Tibial artery (tissue), 4 donors: ENCODE data around the gene APOLD1.

Experiments
- DNase-seq, 2 donors: peaks; one replicate each; pipeline ENCODE4 v3.0.0-alpha.2; 2019
- H3K27ac ChIP-seq, 2 donors: fragments of 200-600 bp; sonication (generic) in 1 of 2; 1 replicate in 1 of 2; 2 replicates in 1 of 2; pipeline ENCODE4 v1.5.1; 2018 to 2019; ENCODE audit warnings: mild to moderate bottlenecking in 1 of 2
- H3K27me3 ChIP-seq, 2 donors: fragments of 200-600 bp; sonication (generic) in 1 of 2; one replicate each; pipeline versions ENCODE4 v1.5.1 to v1.6.0; 2016 to 2019
- H3K36me3 ChIP-seq, 3 donors: fragments of 200-600 bp; sonication (generic) in 2 of 3; one replicate each; pipeline ENCODE4 v1.5.1; 2016 to 2019; ENCODE audit warnings: mild to moderate bottlenecking in 2 of 3
- H3K4me1 ChIP-seq, 4 donors: fragments of 200-600 bp; sonication (generic) in 2 of 4; 1 replicate in 3 of 4; 2 replicates in 1 of 4; pipeline ENCODE4 v1.5.1; 2016 to 2019
- H3K4me3 ChIP-seq, 2 donors: fragments of 200-600 bp; sonication (generic) in 1 of 2; 1 replicate in 1 of 2; 2 replicates in 1 of 2; pipeline ENCODE4 v1.5.1; 2018 to 2019; ENCODE audit warnings: mild to moderate bottlenecking in 2 of 2
- H3K9me3 ChIP-seq, 3 donors: fragments of 200-600 bp; sonication (generic) in 1 of 3; one replicate each; pipeline ENCODE4 v1.5.1; 2016 to 2019
- intact Hi-C: fragments of 100-400 bp; cut with DNase I; formaldehyde crosslinking; loops from one replicate; pipeline ENCODE4 v1.15.0; 2023; ENCODE audit warnings: low total_unique reads
- TF ChIP-seq, protein P1 (sequence below), 2 experiments: fragments of 200-600 bp in 1 of 2; fragments of 450-650 bp in 1 of 2; IDR thresholded peaks; one replicate each; pipeline ENCODE4 v1.5.1; 2017 to 2019; ENCODE audit warnings: antibody characterized with exemption in 2 of 2, mild to moderate bottlenecking in 1 of 2, moderate library complexity in 1 of 2

APOLD1 gene

DNA sequence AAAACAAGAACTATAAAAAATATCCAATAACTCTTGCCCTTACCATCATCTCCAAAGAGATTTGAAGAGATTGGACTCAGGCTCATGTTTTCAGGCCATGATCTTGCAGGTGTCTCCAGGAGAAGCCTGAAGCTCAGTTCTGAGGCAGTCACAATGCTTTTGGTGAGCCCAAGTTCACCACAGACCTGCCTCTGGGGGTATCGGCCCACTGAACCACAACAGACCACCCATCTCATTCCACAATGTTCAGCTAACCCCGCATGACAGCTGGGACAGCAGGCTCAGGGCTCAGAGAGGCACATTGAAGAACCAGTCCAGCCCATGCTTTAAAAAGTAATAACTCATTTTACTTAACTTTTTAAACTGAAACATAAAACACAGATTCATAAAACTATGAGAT, 28.3 kb upstream of the APOLD1 start:
- no peaks in the 10 kb centered on the region for H3K27me3 ChIP-seq
- no peaks in the 10 kb centered on the region for H3K4me1 ChIP-seq
- no peak for DNase-seq
- no peaks in the 10 kb centered on the region for H3K9me3 ChIP-seq
- intact Hi-C loops, result no loop called here
- H3K4me3 ChIP-seq, result no peak overlapping the region
- H3K27ac ChIP-seq, result no peak overlapping the region
- TF ChIP-seq, protein P1, sequence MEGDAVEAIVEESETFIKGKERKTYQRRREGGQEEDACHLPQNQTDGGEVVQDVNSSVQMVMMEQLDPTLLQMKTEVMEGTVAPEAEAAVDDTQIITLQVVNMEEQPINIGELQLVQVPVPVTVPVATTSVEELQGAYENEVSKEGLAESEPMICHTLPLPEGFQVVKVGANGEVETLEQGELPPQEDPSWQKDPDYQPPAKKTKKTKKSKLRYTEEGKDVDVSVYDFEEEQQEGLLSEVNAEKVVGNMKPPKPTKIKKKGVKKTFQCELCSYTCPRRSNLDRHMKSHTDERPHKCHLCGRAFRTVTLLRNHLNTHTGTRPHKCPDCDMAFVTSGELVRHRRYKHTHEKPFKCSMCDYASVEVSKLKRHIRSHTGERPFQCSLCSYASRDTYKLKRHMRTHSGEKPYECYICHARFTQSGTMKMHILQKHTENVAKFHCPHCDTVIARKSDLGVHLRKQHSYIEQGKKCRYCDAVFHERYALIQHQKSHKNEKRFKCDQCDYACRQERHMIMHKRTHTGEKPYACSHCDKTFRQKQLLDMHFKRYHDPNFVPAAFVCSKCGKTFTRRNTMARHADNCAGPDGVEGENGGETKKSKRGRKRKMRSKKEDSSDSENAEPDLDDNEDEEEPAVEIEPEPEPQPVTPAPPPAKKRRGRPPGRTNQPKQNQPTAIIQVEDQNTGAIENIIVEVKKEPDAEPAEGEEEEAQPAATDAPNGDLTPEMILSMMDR (IDR thresholded peaks at IDR 0.05), result no peak
- no peaks in the 10 kb centered on the region for H3K36me3 ChIP-seq

DNA sequence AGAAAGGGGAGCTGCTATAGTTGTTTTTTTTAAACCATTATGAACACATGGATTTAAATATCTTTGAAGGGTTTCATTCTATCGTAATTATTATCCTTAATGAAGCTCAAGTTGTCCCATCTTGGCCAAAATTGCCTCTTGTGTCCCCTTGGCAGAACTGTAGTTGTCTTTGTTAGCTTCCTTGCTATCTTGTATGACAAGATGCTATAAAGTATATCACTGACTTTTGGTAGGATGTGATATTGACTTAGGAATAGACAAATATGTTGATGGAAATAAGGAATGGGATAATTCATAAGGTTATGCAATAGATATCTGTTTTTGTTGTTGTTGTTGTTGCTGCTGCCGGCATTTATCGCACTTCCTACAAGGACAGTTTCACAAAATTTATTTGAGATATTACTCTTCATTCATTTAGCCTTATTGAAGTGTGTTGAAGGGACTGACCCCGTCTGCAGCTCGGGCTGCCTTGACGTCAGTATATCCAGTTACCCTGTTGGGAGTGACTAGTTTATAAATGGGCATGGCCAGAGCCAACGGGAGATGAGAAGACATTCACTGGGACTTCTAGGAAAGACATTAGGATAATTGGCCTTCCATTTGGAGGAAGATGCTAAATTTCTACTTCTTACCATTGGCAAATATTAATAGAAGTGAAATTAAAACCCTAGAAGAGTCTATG, 26.1 kb upstream of the APOLD1 start:
- Histone ChIP-seq H3K4me1 (no peaks in the 10 kb centered on the region), H3K9me3 (no peaks in the 10 kb centered on the region), H3K27me3 (no peaks in the 10 kb centered on the region), H3K27ac (no peak overlapping the region), H3K36me3 (no peaks in the 10 kb centered on the region), H3K4me3 (no peak overlapping the region)
- intact Hi-C loops, result no loop called here
- TF ChIP-seq, protein P1 (IDR thresholded peaks at IDR 0.05), result no peak
- DNase-seq, result no peak

DNA sequence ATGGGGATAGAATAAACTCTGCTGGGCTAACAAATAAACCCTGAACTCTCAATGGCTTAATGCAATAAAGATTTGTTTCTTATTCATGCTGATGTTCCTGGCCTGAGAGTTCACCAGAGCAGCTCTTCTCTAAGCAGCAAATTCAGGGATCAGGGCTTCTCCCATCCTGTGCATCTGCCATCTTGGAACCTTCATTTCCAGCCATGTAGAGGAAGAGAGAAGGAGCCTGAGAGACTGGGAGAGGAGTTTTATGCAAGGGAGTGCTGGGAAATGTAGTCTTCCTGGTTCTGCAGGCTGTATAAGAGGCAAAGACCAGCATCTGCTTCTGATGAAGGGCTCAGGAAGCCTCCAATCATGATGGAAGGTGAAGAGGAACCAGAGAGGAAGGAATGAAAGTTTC, 20.6 kb upstream of the APOLD1 start:
- no peak for DNase-seq
- Histone ChIP-seq H3K36me3 (no peaks in the 10 kb centered on the region), H3K9me3 (no peaks in the 10 kb centered on the region), H3K27me3 (no peaks in the 10 kb centered on the region), H3K27ac (no peak overlapping the region), H3K4me1 (no peaks in the 10 kb centered on the region), H3K4me3 (no peak overlapping the region)
- TF ChIP-seq, protein P1 (IDR thresholded peaks at IDR 0.05), result no peak
- intact Hi-C loops, result no loop called here

DNA sequence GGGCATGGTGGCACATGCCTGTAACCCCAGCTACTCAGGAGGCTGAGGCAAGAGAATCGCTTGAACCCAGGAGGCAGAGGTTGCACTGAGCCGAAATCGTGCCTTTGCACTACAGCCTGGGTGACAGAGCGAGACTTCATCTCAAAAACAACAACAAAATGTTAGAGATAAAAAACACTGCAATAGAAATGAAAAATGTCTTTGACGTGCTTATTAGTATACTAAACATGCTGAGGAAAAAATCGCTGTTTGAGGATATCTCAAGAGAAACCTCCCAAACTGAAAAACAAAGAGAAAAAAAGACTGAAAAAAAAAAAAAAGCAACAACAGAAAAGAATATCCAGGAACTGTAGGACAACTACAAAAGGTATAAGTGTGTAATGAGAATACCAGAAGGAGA, 15.2 kb upstream of the APOLD1 start:
- Histone ChIP-seq H3K27me3 (no peaks in the 10 kb centered on the region), H3K27ac (no peak overlapping the region), H3K36me3 (no peaks in the 10 kb centered on the region), H3K4me3 (no peak overlapping the region), H3K9me3 (no peaks in the 10 kb centered on the region), H3K4me1 (no peaks in the 10 kb centered on the region)
- intact Hi-C loops, result no loop called here
- no peak for DNase-seq
- TF ChIP-seq, protein P1 (IDR thresholded peaks at IDR 0.05), result no peak

DNA sequence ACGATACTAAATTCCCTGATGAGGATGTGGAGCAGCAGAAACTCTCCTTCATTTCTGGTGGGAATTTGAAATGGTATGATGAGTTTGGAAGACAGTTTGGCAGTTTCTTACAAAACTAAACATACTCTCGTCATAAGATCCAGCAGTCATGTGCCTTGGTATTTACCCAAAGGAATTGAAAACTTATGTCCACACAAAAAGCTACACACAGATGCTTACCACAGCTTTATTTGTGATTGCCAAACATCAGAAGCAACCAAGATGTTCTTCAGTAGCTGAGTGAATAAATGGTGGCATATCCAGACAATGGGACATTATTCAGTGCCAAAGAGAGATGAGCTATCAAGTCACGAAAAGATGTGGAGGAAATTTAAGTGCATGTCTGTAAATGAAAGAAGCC, 10.7 kb upstream of the APOLD1 start:
- intact Hi-C loops, result no loop called here

More for the DNA sequence above, 10.7 kb upstream of the APOLD1 start:
- H3K9me3 ChIP-seq, result no peaks in the 10 kb centered on the region
- no peak overlapping the region for H3K27ac ChIP-seq
- no peaks in the 10 kb centered on the region for H3K36me3 ChIP-seq
- DNase-seq, result no peak
- TF ChIP-seq, protein P1 (IDR thresholded peaks at IDR 0.05), result no peak
- no peak overlapping the region for H3K4me3 ChIP-seq
- H3K27me3 ChIP-seq, result no peaks in the 10 kb centered on the region
- H3K4me1 ChIP-seq, result no peaks in the 10 kb centered on the region
